GM12892 (cell line): ENCODE results near the gene TANC2.
"Not testable (repeated sequence)": the region's sequence is repeated elsewhere in the genome, so short reads cannot be mapped to it uniquely, and the experiment has no call there.

Experiments
- POLR2A ChIP-seq: IDR thresholded peaks from 2 replicates; pipeline ENCODE4 v1.6.1; 2011; ENCODE audit warnings: low read depth, low read length, control low read depth
- POLR2AphosphoS5 ChIP-seq: IDR thresholded peaks from 2 replicates; pipeline ENCODE4 v1.6.1; 2011; ENCODE audit warnings: low read depth, low read length, control low read depth
- TAF1 ChIP-seq: IDR thresholded peaks from 2 replicates; pipeline ENCODE4 v1.6.1; 2011; ENCODE audit warnings: low read depth, mild to moderate bottlenecking, control low read depth, low read length, borderline replicate concordance

DNA sequence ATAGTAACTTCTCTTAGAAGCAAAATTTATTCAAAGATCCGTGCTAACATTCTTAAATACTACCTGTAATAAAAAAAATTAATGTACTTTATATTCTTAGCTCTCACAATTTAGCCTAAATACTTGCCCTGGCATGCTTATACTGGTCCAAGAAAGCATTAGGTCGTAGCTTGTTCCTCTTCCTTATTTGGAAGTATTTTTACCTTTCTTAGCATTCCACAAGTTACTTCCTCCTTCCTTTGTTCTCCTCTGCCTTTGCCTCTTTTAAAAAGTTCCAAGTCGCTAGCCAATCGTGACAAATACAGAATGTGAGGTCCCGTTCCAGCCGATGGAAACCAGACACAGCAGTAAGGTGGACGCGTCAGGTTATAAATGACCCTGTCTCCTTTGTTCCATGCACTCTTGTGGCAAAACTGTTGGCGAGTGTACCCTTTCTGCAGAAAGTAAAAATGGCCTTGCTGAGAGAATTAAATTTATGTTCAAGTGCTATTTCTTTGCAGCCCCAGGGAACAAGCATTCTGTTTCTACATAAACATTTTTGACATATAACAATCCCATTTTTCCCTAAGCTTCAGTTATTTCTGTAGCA is 10.7 kb downstream of the TANC2 start:
- not testable (repeated sequence) for TF ChIP-seq POLR2A, POLR2AphosphoS5, TAF1
